ENCODE measurements around the gene RPTOR. TPM values are rescaled to one million over a fixed set of nuclear protein-coding genes. Genes with fewer than 3 reads are reported as not detected.

RPTOR gene
- total and polyA plus RNA-seq, 2 donors (not counting 3 experiments of a cell fraction or from before 2014, with no cell fraction given), result 10.7 to 41.8 TPM

GRCh38 chr17:80879723-80880647 lies 335.3 kb downstream of the RPTOR start:
- TF ChIP-seq GATA2 (IDR thresholded peaks at IDR 0.05; ENCODE audit: insufficient read depth, insufficient read length, low read depth, low read length) (no peak), POLR2A (IDR thresholded peaks at IDR 0.05; ENCODE audit: low read depth, low read length) (no peak), JUN (IDR thresholded peaks at IDR 0.05; ENCODE audit: borderline replicate concordance, insufficient read depth, insufficient read length, low read depth) (no peak), MYC (IDR thresholded peaks at IDR 0.05; ENCODE audit: low read depth, low read length) (no peak), POLR2AphosphoS5 (IDR thresholded peaks at IDR 0.05; ENCODE audit: insufficient read depth, low read depth, low read length) (no peak), CTCF (IDR thresholded peaks at IDR 0.05; ENCODE audit: extremely low read depth in 1 of 2, insufficient read depth in 1 of 2, low read depth in 1 of 2, low read length in 2 of 2) (no peak), FOS (IDR thresholded peaks at IDR 0.05; ENCODE audit: borderline replicate concordance, insufficient read depth, low read length) (no peak), EZH2 (IDR thresholded peaks at IDR 0.05; ENCODE audit: borderline replicate concordance, low read depth, low read length, severe bottlenecking) (no peak)
- TF ChIP-seq, protein P1, sequence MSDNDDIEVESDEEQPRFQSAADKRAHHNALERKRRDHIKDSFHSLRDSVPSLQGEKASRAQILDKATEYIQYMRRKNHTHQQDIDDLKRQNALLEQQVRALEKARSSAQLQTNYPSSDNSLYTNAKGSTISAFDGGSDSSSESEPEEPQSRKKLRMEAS (IDR thresholded peaks at IDR 0.05; ENCODE audit: insufficient read depth, insufficient read length), result no peak
- no peak overlapping the region for H3K27ac ChIP-seq (ENCODE audit: insufficient read depth, low read depth, low read length)
- H3K4me2 ChIP-seq (ENCODE audit: insufficient read depth, low read length), result no peak overlapping the region
- DNase-seq (ENCODE audit: low read depth, low spot score) (no peak), FAIRE-seq (no peak)
- BruUV-seq (replicated peaks), result no TSS peak
- no peaks in the 10 kb centered on the region for H3K4me1 ChIP-seq (ENCODE audit: control insufficient read depth, extremely low read depth, insufficient read depth, low read length)
- peaks cover 0 to 17% of the 10 kb centered on the region in 2 experiments for H3K36me3 ChIP-seq (ENCODE audit: control insufficient read depth in 2 of 2, extremely low read depth in 1 of 2, insufficient read depth in 2 of 2, low read length in 2 of 2)
- H3K4me3 ChIP-seq (replicated peaks in 1 of 3; ENCODE audit: insufficient read depth in 1 of 3, low read depth in 1 of 3, low read length in 3 of 3), result no peak overlapping the region
- H3K9ac ChIP-seq (replicated peaks; ENCODE audit: extremely low read depth, insufficient read depth, low read length), result no peak overlapping the region
- no peak overlapping the region for H2AFZ ChIP-seq (ENCODE audit: low read depth, low read length)
- intact Hi-C loops (cut with micrococcal nuclease), result no loop called here
- H3K9me3 ChIP-seq (replicated peaks; ENCODE audit: control insufficient read depth, insufficient read depth, low read length), result no peaks in the 10 kb centered on the region
- H3K27me3 ChIP-seq (ENCODE audit: control insufficient read depth in 2 of 2, insufficient read depth in 2 of 2, low read length in 2 of 2), result no peaks in the 10 kb centered on the region
- H3K79me2 ChIP-seq (ENCODE audit: control insufficient read depth, insufficient read depth, low read length), result no peaks in the 10 kb centered on the region
- dilution Hi-C loops (cut with MboI; ENCODE audit: extremely low pct_ligation_motif_present, low sequenced_read_pairs), result no loop called here
- POLR2A ChIA-PET, result interaction anchor here (0.7 kb wide), 1 partner anchor 456 kb away, joined by 4 read pairs; no protein-coding TSS in a partner anchor
- H3K9me1 ChIP-seq (replicated peaks; ENCODE audit: control insufficient read depth, extremely low read depth, insufficient read depth, low read length), result no peaks in the 10 kb centered on the region
- CTCF ChIA-PET, result interaction anchor here (1.0 to 2.4 kb wide), 2 partner anchors 14 to 19 kb away, joined by 3 to 8 read pairs; no protein-coding TSS in a partner anchor
- no peaks in the 10 kb centered on the region for H4K20me1 ChIP-seq (replicated peaks; ENCODE audit: control insufficient read depth, extremely low read depth, insufficient read depth, low read length)

Measured in endothelial cell of umbilical vein (primary cell).